AG09309 (cell line): Measurements from ENCODE around the gene SLC22A23.
A peak's percentile ranks its signal among the peaks of the same experiment; 100 is the strongest.

ENCODE experiments used
- DNase-seq: peaks from one replicate; pipeline ENCODE4 v3.0.0-alpha.2; 2010; ENCODE audit warnings: low read depth
- H3K4me3 ChIP-seq: 2 replicates; pipeline ENCODE4 v1.5.1; 2011; ENCODE audit warnings: mild to moderate bottlenecking, low read depth, low read length, moderate library complexity; ENCODE audit not compliant: control insufficient read depth
- CTCF ChIP-seq: IDR thresholded peaks from 2 replicates; pipeline ENCODE4 v1.5.1; 2011; ENCODE audit warnings: mild to moderate bottlenecking, low read depth, low read length, inconsistent platforms; ENCODE audit not compliant: insufficient read depth, control insufficient read depth; ENCODE audit errors: missing control alignments

Gene SLC22A23

GRCh38 chr6:3415082-3415453 is 41.8 kb downstream of the SLC22A23 start:
- no peak for DNase-seq

GRCh38 chr6:3414327-3415081 is 42.3 kb downstream of the SLC22A23 start:
- DNase-seq, result no peak
- no peak for TF ChIP-seq CTCF
- no peak overlapping the region for H3K4me3 ChIP-seq

More at GRCh38 chr6:3415082-3415453, 41.8 kb downstream of the SLC22A23 start:
- no peak for TF ChIP-seq CTCF
- no peak overlapping the region for H3K4me3 ChIP-seq

GRCh38 chr6:3413592-3413991 is 43.3 kb downstream of the SLC22A23 start:
- H3K4me3 ChIP-seq, result no peak overlapping the region
- TF ChIP-seq CTCF, result no peak
- no peak for DNase-seq

GRCh38 chr6:3412779-3413500 is 43.9 kb downstream of the SLC22A23 start:
- no peak overlapping the region for H3K4me3 ChIP-seq
- no peak for DNase-seq
- TF ChIP-seq CTCF, result no peak

- no peak for TF ChIP-seq CTCF
- no peak for DNase-seq
- no peak overlapping the region for H3K4me3 ChIP-seq
Observed at GRCh38 chr6:3411967-3412778, 44.7 kb downstream of the SLC22A23 start.

GRCh38 chr6:3410385-3411360 is 46.2 kb downstream of the SLC22A23 start:
- DNase-seq, result no peak
- peak; percentile 84 for TF ChIP-seq CTCF
- no peak overlapping the region for H3K4me3 ChIP-seq
